Measurements from ENCODE around the gene TH.

Gene TH

GRCh38 chr11:2171591-2172003 lies at the start of gene TH:
TSS of gene TH (minus strand) at chr11:2171815. CDS start at chr11:2171786, 29 bp downstream.
- TF ChIP-seq ZFX (IDR thresholded peaks at IDR 0.05; ENCODE audit: borderline replicate concordance) (no peak), CTCF (IDR thresholded peaks at IDR 0.05) (no peak)
- H3K27ac ChIP-seq, result no peak within 1 kb of the TSS

- H3K27ac ChIP-seq, result no peak overlapping the region
These were observed 49.4 kb upstream of the TH start for GRCh38 chr11:2221024-2221423.

GRCh38 chr11:2220173-2220771 lies 48.7 kb upstream of the TH start:
- no peak overlapping the region for H3K27ac ChIP-seq
- TF ChIP-seq ZFX (IDR thresholded peaks at IDR 0.05; ENCODE audit: borderline replicate concordance) (no peak), CTCF (IDR thresholded peaks at IDR 0.05) (no peak)

More at GRCh38 chr11:2221024-2221423, 49.4 kb upstream of the TH start:
- no peak for TF ChIP-seq ZFX (IDR thresholded peaks at IDR 0.05; ENCODE audit: borderline replicate concordance)
- TF ChIP-seq CTCF (IDR thresholded peaks at IDR 0.05), result no peak

GRCh38 chr11:2219318-2220017 lies 47.9 kb upstream of the TH start:
- no peak overlapping the region for H3K27ac ChIP-seq
- TF ChIP-seq ZFX (IDR thresholded peaks at IDR 0.05; ENCODE audit: borderline replicate concordance) (no peak), CTCF (IDR thresholded peaks at IDR 0.05) (no peak)

GRCh38 chr11:2218031-2218633 lies 46.5 kb upstream of the TH start:
- TF ChIP-seq ZFX (IDR thresholded peaks at IDR 0.05; ENCODE audit: borderline replicate concordance) (no peak), CTCF (IDR thresholded peaks at IDR 0.05) (no peak)
- no peak overlapping the region for H3K27ac ChIP-seq

- TF ChIP-seq ZFX (IDR thresholded peaks at IDR 0.05; ENCODE audit: borderline replicate concordance) (no peak), CTCF (IDR thresholded peaks at IDR 0.05) (no peak)
- H3K27ac ChIP-seq, result no peak overlapping the region
These were observed 45.8 kb upstream of the TH start for GRCh38 chr11:2217211-2218030.
